Breast epithelium (tissue), 4 donors: ENCODE data around the gene CEP68. TPM values are rescaled to one million over a fixed set of nuclear protein-coding genes. Genes with fewer than 3 reads are reported as not detected.

Experiments
- DNase-seq, 2 donors: peaks; one replicate each; pipeline ENCODE4 v3.0.0-alpha.2; 2019; ENCODE audit warnings: low spot score in 2 of 2
- H3K27ac ChIP-seq, 2 donors: fragments of 200-600 bp; sonication (generic) in 1 of 2; one replicate each; pipeline ENCODE4 v1.5.1; 2016 to 2019; ENCODE audit warnings: mild to moderate bottlenecking in 1 of 2
- H3K27me3 ChIP-seq, 2 donors: fragments of 200-600 bp; sonication (generic) in 1 of 2; one replicate each; pipeline versions ENCODE4 v1.5.1 to v1.6.0; 2017 to 2019; ENCODE audit warnings: control low read depth in 1 of 2, mild to moderate bottlenecking in 1 of 2
- H3K36me3 ChIP-seq: fragments of 200-600 bp; one replicate; pipeline ENCODE4 v1.5.1; 2019
- H3K4me1 ChIP-seq, 2 donors: fragments of 200-600 bp; sonication (generic); one replicate each; pipeline ENCODE4 v1.5.1; 2016 to 2019; ENCODE audit warnings: control low read depth in 1 of 2
- H3K4me3 ChIP-seq, 3 donors: fragments of 200-600 bp; sonication (generic); 1 replicate in 2 of 3; 2 replicates in 1 of 3; pipeline ENCODE4 v1.5.1; 2016 to 2019; ENCODE audit warnings: mild to moderate bottlenecking in 3 of 3, moderate library complexity in 2 of 3
- H3K9me3 ChIP-seq, 2 donors: fragments of 200-600 bp; sonication (generic) in 1 of 2; one replicate each; pipeline ENCODE4 v1.5.1; 2016 to 2019; ENCODE audit warnings: control low read depth in 1 of 2
- CTCF ChIP-seq, 3 donors: fragments of 450-650 bp; IDR thresholded peaks; one replicate each; pipeline ENCODE4 v1.5.1; 2016 to 2017; ENCODE audit warnings: antibody characterized with exemption in 3 of 3, mild to moderate bottlenecking in 3 of 3, moderate library complexity in 3 of 3
- POLR2A ChIP-seq: fragments of 450-650 bp; IDR thresholded peaks from one replicate; pipeline ENCODE4 v1.6.1; 2016; ENCODE audit warnings: antibody characterized with exemption, mild to moderate bottlenecking, moderate library complexity
- POLR2AphosphoS5 ChIP-seq, 3 donors: sonication (generic); formaldehyde crosslinking; IDR thresholded peaks; one replicate each; pipeline ENCODE4 v1.6.1; 2017; ENCODE audit warnings: antibody characterized with exemption in 3 of 3
- intact Hi-C: fragments of 100-400 bp; cut with DNase I; formaldehyde crosslinking; loops from one replicate; pipeline ENCODE4 v1.15.1; 2023; ENCODE audit warnings: low total_unique reads
- total RNA-seq, 3 donors: library from RNA; depleted of rRNA; stranded (reverse); fragments of >200 nt; gene quantifications; one replicate each; pipeline ENCODE4 v1.1.0, GENCODE V29; 2016

Gene CEP68
- total RNA-seq, 3 donors from 2014 or later = 23.3 to 32.2 (median 25.0) TPM

- Histone ChIP-seq H3K27me3 (no peaks in the 10 kb centered on the region), H3K36me3 (no peaks in the 10 kb centered on the region), H3K27ac (peak overlapping the region; percentile 75 to 89), H3K4me3 (peak overlapping the region; percentile 69 to 94 (median 87)), H3K4me1 (peaks cover 0 to under 1% of the 10 kb centered on the region in 2 donors), H3K9me3 (no peaks in the 10 kb centered on the region)
- no peak for DNase-seq
- intact Hi-C loops = loop anchor here (2.0 kb wide), 1 partner anchor 71 kb away; no protein-coding TSS in a partner anchor
- TF ChIP-seq POLR2AphosphoS5 (IDR thresholded peaks at IDR 0.05) = no peak
- no peak for TF ChIP-seq POLR2A
- TF ChIP-seq CTCF (IDR thresholded peaks at IDR 0.05) = no peak
These were observed 598 bp upstream of the CEP68 start for GRCh38 chr2:65055422-65056214.

GRCh38 chr2:65057054-65057375 lies 799 bp downstream of the CEP68 start:
- intact Hi-C loops = loop anchor here (2.0 kb wide), 1 partner anchor 70 kb away; no protein-coding TSS in a partner anchor
- H3K4me1 ChIP-seq = peaks cover 0 to 13% of the 10 kb centered on the region in 2 donors
- TF ChIP-seq CTCF (IDR thresholded peaks at IDR 0.05) (no peak), POLR2AphosphoS5 (IDR thresholded peaks at IDR 0.05) (no peak), POLR2A (no peak)

GRCh38 chr2:65057391-65058052 lies 1.3 kb downstream of the CEP68 start:
- DNase-seq = no peak
- Histone ChIP-seq H3K27me3 (no peaks in the 10 kb centered on the region), H3K4me3 (peak overlapping the region; percentile 69 to 94 (median 87)), H3K27ac (peak overlapping the region; percentile 89 to 90), H3K9me3 (no peaks in the 10 kb centered on the region), H3K4me1 (peaks cover 0 to 13% of the 10 kb centered on the region in 2 donors), H3K36me3 (no peaks in the 10 kb centered on the region)
- intact Hi-C loops = loop anchor here (2.0 kb wide), 1 partner anchor 69 kb away; no protein-coding TSS in a partner anchor
- TF ChIP-seq POLR2AphosphoS5 (IDR thresholded peaks at IDR 0.05) (peak in 1 of 3 donors; percentile 25), CTCF (IDR thresholded peaks at IDR 0.05) (no peak)

More at GRCh38 chr2:65057054-65057375, 799 bp downstream of the CEP68 start:
- Histone ChIP-seq H3K4me3 (peak overlapping the region; percentile 69 to 94 (median 87)), H3K36me3 (no peaks in the 10 kb centered on the region), H3K27ac (peak overlapping the region; percentile 89 to 90), H3K9me3 (no peaks in the 10 kb centered on the region), H3K27me3 (no peaks in the 10 kb centered on the region)
- DNase-seq = no peak

- TF ChIP-seq POLR2AphosphoS5 (IDR thresholded peaks at IDR 0.05) (peak in 1 of 3 donors; percentile 44), CTCF (IDR thresholded peaks at IDR 0.05) (no peak)
- intact Hi-C loops = no loop called here
- DNase-seq = no peak
- Histone ChIP-seq H3K27me3 (no peaks in the 10 kb centered on the region), H3K4me1 (peaks cover 0 to 13% of the 10 kb centered on the region in 2 donors), H3K27ac (peak overlapping the region; percentile 66 to 89), H3K9me3 (no peaks in the 10 kb centered on the region), H3K4me3 (no peak overlapping the region), H3K36me3 (no peaks in the 10 kb centered on the region)
These were observed 2.9 kb downstream of the CEP68 start for GRCh38 chr2:65059071-65059470.
